Measurements from ENCODE around the gene ADAM15.

- TF ChIP-seq POLR2A (IDR thresholded peaks at IDR 0.05) (no peak), CTCF (IDR thresholded peaks at IDR 0.05 in 4 of 5, conservative IDR thresholded peaks at IDR 0.05 in 1 of 5) (no peak)
These were observed 41.4 kb upstream of the ADAM15 start for GRCh38 chr1:155009742-155010141.
